Measurements from ENCODE around the gene C2. TPM values are rescaled to one million over a fixed set of nuclear protein-coding genes. Genes with fewer than 3 reads are reported as not detected.

The C2 gene
- total RNA-seq, 2 experiments from 2014 or later = 0.61 to 0.80 TPM

Small RNA genes within 50 kb of the gene (microRNA-seq; reads per million reads assigned to microRNA genes)
- gene MIR1236 = not detected

Other genes starting within 250 kb of the C2 start
- 1 to 10 TPM; 2.6 to 3.8 TPM for gene LY6G5C, start 246.7 kb upstream of the C2 start, total RNA-seq
- gene ABHD16A, start 224.4 kb upstream of the C2 start, total RNA-seq = 10 to 100 TPM; 49.0 to 56.7 TPM
- not detected for gene LY6G6F, start 220.9 kb upstream of the C2 start, total RNA-seq
- gene LY6G6D, start 212.4 kb upstream of the C2 start, total RNA-seq = not detected
- not detected for gene LY6G6C, start 206.0 kb upstream of the C2 start, total RNA-seq
- under 1 TPM; 0.20 to 0.33 TPM for gene MPIG6B, start 204.3 kb upstream of the C2 start, total RNA-seq
- 10 to 100 TPM; 13.6 to 23.4 TPM for gene DDAH2, start 198.4 kb upstream of the C2 start, total RNA-seq
- 100 to 1,000 TPM; 544 to 561 TPM for gene CLIC1, start 191.2 kb upstream of the C2 start, total RNA-seq
- 100 to 1,000 TPM in 1 of 2 experiments, 10 to 100 TPM in 1; 75.6 to 109 TPM for gene MSH5, start 187.7 kb upstream of the C2 start, total RNA-seq
- 10 to 100 TPM; 12.8 to 19.2 TPM for gene SAPCD1, start 165.1 kb upstream of the C2 start, total RNA-seq
- gene VWA7, start 150.4 kb upstream of the C2 start, total RNA-seq = 1 to 10 TPM; 5.7 to 6.4 TPM
- 100 to 1,000 TPM; 107 to 140 TPM for gene VARS1, start 132.0 kb upstream of the C2 start, total RNA-seq
- 100 to 1,000 TPM; 124 to 129 TPM for gene LSM2, start 120.8 kb upstream of the C2 start, total RNA-seq
- gene HSPA1L, start 112.4 kb upstream of the C2 start, total RNA-seq = 1 to 10 TPM; 2.9 to 3.1 TPM
- 100 to 1,000 TPM; 124 to 137 TPM for gene HSPA1A, start 112.2 kb upstream of the C2 start, total RNA-seq
- 10 to 100 TPM; 64.6 to 71.6 TPM for gene HSPA1B, start 100.0 kb upstream of the C2 start, total RNA-seq
- 10 to 100 TPM; 13.0 to 21.5 TPM for gene NEU1, start 64.9 kb upstream of the C2 start, total RNA-seq
- not detected for gene SLC44A4, start 48.7 kb upstream of the C2 start, total RNA-seq
- 10 to 100 TPM; 78.7 to 79.0 TPM for gene EHMT2, start 30.0 kb upstream of the C2 start, total RNA-seq
- gene ZBTB12, start 25.6 kb upstream of the C2 start, total RNA-seq = 1 to 10 TPM; 1.5 to 3.3 TPM
- gene CFB, start 18.4 kb downstream of the C2 start, total RNA-seq = under 1 TPM in 1 of 2 experiments, not detected in 1; 0.12 TPM
- gene NELFE, start 31.3 kb downstream of the C2 start, total RNA-seq = 10 to 100 TPM; 75.7 to 79.7 TPM
- 10 to 100 TPM; 88.2 to 93.2 TPM for gene SKIC2, start 31.5 kb downstream of the C2 start, total RNA-seq
- gene DXO, start 44.4 kb downstream of the C2 start, total RNA-seq = 10 to 100 TPM; 17.4 to 18.7 TPM
- 1 to 10 TPM; 2.3 to 3.4 TPM for gene C4A, start 54.3 kb downstream of the C2 start, total RNA-seq
- 1 to 10 TPM; 3.5 to 5.5 TPM for gene C4B, start 87.1 kb downstream of the C2 start, total RNA-seq
- gene CYP21A2, start 110.7 kb downstream of the C2 start, total RNA-seq = under 1 TPM in 1 of 2 experiments, not detected in 1; 0.15 TPM
- gene TNXB, start 181.6 kb downstream of the C2 start, total RNA-seq = 1 to 10 TPM; 3.1 to 5.5 TPM
- 100 to 1,000 TPM; 119 to 135 TPM for gene ATF6B, start 200.5 kb downstream of the C2 start, total RNA-seq
- gene FKBPL, start 202.6 kb downstream of the C2 start, total RNA-seq = 1 to 10 TPM; 7.4 to 7.9 TPM
- gene PRRT1, start 224.2 kb downstream of the C2 start, total RNA-seq = under 1 TPM; 0.23 to 0.28 TPM
- 10 to 100 TPM; 13.9 to 21.9 TPM for gene PPT2, start 226.4 kb downstream of the C2 start, total RNA-seq
- 10 to 100 TPM; 11.4 to 13.1 TPM for gene EGFL8, start 236.9 kb downstream of the C2 start, total RNA-seq
- gene AGPAT1, start 248.4 kb downstream of the C2 start, total RNA-seq = 10 to 100 TPM; 37.5 to 38.6 TPM

All from activated CD8-positive, alpha-beta memory T cell treated with anti-CD3 and anti-CD28 coated beads, Interleukin-2, amount 10 ng/mL, durations not matched to agents 7 days and 5 days (primary cell).